HG02588 (cell line): ENCODE results near the gene PSMB1.
"Not testable (repeated sequence)": the region's sequence is repeated elsewhere in the genome, so short reads cannot be mapped to it uniquely, and the experiment has no call there.

Experiments
- ATAC-seq: cut with Tn5 transposase; IDR thresholded peaks from one replicate; pipeline ENCODE4 v1.9.1; 2021; ENCODE audit warnings: mild to moderate bottlenecking, moderate library complexity; ENCODE audit not compliant: unreplicated experiment

PSMB1 gene

DNA sequence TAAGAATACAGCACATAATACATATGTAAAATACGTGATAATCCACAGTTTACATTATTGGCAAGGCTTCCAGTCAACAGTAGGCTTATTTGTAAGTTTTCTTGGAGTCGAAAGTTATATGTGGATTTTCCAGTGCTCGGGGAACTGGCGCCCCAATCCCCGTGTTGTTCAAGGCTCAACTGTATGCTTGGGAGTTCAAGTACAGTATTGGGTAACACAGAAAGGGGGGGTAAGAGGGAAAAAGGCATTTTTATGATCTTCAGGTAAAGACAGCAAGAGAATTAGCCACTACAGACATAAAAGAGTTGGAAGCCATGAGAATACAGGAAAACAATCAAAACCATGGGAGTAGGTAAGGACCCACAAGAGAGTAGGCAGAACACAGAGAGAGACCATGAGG is 16.4 kb downstream of the PSMB1 start:
- no peak for ATAC-seq

DNA sequence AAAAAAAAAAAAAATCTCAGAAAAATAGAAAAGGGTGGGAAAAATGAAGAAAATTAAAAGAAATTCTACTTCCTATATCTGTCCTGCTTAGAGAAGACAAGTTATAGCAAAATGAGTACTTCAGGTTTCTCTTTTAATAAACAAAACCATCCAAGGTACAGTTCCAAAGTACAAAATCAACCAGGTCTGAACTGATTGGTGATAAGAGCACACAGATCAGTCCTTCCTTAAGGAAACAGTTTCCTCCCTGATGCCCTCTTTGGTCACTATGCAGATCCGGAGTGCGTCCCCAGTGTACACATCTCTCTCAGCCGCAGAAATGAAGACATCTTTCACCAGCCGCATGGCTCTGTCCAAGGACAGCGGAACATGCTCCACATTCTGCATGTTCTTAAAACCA is 18.1 kb downstream of the PSMB1 start:
- ATAC-seq, result no peak

DNA sequence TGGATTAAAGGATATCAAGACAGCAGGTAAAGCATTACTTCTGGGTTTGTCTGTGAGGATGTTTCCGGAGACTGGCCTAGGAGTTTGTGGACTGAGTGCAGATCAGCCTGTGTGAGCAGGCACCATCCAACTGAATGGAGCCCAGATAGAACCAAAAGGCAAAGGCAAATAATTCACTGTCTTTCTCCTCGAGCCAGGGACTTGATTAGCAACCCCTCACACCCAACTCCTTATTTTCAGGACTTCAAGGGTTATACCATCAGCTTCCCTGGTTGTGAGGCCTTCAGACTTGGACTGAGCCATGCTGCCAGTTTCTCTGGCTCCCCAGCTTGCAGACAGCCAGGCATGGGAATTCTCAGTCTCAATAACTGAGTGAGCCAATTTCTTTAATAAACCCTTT is 19.3 kb downstream of the PSMB1 start:
- ATAC-seq, result no peak

DNA sequence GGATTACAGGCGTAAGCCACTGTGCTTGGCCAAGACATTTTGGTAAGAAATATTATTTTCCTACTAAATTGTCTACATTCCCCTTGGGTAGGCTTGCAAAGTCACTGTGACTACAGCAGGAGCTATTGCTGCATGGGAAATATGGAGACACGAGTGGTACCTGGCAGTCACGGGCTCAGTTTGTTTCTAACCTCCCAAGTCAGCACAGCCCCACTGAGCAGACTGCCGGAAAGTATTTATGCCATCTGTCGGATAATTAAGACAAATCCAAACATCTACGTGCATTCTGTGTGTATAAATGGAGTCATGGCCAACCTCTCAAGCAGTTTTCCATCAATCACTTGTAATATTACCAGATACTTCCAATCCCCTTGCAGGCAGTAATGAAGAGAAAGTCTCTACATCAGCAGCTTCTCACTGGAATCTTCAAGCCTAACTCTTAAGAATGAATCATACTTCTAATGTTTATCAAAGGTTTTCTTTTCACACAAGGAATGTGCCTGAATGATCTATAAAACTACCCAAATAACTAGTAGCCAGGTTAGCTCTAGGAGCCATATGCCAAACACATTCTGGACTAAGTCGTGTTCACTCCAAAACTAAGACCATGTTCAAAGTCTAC is 20.1 kb downstream of the PSMB1 start:
- no peak for ATAC-seq

DNA sequence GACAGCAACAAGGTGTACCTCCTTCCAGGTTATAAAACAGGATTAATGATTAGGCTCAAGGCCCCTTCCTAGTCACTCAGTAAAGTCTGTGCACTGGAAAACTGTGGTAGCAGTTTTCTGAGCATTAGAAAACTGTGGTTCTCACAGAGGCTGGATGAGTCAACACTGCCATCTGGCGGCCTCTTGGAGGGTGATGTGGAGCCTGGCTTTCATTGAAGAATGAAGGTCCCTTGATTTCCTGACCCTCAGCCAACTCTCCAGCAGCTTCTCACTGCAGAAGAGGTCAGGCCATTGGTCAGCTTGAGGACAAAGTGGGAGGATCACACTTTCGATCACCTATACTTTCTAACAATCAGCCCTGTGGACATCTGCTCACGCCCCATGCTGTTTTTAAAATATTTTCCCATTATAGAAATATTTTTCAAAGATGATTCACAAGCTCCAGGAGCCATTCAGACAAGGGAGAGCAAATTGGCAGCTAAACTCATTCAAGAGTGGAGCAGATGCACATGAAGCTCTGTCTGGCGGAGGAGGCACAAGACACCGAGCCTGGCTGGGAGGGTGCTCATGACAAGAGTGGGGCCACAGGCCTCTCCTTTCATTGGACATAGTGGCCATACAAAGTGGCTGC is 23.2 kb downstream of the PSMB1 start:
- ATAC-seq, result peak; percentile 71

DNA sequence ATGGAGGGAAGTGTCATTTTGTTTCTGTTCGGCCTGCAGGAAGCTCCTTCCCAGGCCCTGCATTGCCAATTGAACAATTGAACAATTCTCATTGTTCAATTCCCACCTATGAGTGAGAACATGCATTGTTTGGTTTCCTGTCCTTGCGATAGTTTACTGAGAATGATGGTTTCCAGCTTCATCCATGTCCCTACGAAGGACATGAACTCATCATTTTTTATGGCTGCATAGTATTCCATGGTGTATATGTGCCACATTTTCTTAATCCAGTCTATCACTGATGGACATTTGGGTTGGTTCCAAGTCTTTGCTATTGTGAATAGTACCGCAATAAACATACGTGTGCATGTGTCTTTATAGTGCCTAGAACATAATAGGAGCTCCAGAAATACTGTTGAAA is 25.1 kb downstream of the PSMB1 start:
- ATAC-seq, result not testable (repeated sequence)

DNA sequence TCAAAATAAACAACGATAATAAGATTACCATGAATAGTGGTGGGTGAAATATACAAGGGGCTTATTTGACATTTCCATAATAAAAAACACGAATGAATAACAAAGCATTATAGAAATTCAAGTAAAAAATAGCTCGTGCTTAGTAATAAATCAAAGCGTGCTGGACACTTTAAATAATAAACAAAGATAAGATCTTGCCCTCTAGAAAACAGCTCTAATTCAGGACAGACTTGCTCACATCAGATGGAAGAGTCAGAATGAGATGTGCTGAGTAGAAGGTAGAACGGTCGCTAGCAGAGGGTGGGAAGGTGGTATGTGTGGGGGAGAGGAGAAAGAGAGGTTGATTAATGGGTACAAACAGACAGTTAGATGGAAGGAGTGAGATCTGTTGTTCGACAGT is 27.3 kb downstream of the PSMB1 start:
- no peak for ATAC-seq

DNA sequence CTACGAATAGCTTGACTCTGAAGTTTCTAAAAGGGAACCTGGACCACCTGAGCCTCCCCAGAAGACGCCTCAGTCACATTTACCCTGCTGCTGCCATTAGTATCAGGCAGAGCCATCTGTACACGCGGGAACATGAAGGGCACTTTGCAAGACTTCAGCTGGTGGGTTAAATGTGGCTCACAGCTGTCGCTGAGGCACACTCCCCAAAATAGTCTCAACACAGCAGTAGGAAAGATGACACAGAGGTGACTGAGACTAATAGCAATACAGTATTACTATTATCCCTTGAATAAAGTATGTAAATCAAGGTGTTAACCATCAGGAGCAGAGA is 29.0 kb downstream of the PSMB1 start:
- no peak for ATAC-seq

DNA sequence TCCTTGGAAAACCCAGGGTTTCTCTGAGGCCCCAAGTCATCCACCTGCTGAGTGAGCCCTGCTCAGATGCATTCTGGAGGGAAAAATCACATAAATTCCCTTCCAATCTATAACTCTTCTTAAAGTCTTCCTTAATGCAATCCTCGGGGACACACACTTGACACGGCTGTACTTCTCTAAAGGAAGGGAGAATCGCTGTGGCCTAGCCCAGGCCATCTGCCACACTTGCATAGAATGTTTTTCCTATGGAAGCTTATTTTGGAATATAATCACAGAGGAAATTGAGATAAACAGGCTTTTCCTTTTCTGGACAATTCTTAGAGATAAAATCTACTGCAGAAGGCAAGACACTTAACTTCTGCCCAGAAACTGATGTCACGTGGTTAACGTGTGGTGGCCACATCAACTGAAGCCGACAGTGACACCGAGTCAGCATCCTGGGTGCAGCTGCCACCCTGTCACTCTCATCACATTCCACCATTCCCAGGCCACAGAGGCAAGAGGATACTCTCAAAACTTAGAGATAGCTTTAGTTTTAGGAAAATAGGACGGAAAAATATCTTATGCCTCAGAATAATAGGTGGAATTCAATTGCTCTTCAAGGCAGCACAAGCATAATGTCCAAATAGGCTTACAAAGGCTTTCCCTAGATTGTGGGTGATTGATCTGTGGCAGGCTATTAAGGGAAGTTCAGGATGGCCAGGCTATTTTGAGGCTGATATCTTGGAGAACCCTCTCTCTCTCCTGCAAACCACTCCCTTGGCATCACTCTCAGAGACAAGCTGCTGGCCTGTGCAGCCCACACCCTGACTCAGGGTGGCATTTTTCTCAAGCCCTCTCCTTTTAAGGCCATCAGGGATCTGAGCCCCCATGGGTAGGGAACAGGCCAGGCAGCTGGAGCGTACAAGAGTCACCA is 29.6 kb downstream of the PSMB1 start:
- no peak for ATAC-seq

DNA sequence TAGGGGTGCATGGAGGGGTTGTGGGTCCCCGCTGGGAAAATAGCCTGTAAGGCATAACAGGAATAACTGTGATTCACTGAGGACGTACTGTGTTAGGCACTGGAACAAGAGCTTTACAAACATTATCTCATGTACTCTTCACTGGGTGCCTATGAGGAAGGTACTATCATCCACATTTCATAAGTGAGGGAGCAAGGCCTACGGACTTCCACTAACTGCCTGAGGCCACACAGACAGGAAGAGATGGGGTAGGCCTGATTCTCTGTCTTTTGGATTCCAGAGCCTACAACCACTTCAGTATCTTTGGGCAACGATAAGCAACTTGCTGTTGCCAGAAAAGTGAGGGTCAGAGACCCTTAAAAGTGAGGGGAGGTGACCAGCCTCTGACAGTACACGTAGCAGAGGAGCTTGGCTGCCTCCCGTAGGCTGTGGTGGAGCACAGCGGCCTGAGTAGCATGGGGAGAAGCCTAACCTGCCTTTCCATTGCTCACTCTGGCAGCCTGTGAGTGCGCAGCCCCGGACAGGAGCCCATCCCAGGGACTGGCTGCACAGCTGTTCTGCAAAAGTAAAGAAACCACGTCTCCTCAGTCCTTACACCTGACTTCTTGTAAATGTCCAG is 30.4 kb downstream of the PSMB1 start:
- no peak for ATAC-seq

DNA sequence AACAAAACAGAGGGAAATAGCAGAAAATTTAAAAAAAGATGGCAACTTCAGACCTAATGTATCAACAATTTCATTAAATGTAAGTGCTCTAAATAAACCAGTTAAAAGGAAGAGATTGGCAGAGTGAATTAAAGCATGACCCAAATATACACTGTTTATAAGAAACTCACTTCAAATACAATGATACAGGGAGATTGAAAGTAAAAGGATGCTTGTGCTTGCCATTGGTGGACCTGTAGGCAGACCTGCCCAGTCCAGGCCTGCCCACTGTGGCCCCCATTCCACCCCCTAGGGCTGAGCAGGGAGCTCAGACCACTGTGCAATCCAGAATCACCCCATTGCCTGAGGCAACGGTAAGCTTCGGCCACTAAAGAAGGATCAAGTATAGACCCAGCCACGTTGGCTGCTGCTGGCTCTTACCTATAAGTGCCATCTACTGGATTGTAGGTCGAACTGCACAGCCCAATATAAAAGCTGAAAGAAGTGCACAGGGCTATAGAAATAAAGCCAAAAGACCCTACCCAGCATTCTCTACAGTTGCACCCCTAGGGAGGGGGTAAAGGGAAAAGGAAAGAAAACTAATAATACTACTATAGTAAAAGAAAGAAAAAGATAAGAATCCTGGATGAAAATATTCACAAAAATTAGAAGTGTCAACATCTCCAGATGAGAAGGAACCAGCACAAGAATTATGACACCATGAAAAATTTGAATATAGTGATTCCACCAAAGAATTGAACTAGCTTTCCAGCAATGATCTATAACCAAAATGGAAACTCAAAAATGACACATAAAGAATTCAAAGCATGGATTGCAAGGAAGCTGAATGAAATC is 36.1 kb downstream of the PSMB1 start:
- ATAC-seq, result peak; percentile 84

DNA sequence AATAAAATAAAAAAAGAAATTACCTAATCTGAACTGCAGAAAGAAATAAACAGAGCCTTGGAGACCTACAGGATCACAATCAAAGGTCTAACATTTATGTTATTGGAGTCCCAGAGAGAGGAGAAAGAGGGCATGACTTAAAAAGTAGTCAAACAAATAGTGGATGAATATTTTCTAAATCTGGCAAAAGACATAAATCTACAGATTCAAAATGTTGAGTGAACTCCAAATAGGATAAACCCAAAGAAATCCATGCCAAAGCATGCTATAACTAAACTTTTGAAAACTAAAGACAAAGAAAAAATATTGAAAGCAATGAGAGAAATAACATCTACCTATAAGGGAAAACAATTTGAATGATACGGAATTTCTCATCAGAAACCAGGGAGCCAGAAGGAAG is 38.2 kb downstream of the PSMB1 start:
- ATAC-seq, result no peak

DNA sequence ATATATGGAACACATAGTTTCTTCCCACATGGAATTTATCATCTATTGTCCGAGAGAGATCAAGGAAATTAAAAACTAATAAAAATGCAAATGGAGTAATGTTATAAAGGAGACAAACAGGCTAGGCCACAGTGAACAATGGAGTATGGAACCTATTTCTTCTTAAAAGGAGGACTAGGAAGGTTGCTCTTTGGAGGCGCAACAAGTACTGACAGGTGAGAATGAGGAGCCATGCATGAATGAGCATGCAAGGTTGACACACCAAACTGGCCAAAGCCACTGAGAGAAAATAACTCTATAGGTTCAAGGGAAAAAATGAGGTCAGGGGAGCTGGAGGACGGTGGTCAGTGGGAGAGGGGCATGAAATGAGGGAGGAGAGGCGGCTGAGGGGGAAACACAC is 40.9 kb downstream of the PSMB1 start:
- ATAC-seq, result no peak

DNA sequence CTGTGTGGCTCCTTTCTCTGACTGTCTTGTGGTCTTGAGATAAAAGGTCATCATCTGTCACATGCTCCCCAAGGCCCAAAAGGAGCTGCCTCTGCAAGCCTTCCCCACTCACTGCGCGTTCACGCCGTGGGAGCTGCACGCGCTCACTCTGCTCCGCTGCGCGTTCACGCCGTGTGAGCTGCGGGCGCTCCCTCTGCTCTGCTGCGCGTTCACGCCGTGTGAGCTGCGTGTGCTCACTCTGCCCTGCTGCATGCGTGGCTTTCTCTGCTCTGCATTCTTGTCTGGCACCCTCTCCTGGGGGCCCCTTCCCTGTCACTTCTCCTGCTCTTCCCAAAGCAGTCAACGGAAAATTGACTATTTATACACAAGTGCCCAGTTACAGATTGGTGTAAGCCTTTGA is 42.5 kb downstream of the PSMB1 start:
- no peak for ATAC-seq

DNA sequence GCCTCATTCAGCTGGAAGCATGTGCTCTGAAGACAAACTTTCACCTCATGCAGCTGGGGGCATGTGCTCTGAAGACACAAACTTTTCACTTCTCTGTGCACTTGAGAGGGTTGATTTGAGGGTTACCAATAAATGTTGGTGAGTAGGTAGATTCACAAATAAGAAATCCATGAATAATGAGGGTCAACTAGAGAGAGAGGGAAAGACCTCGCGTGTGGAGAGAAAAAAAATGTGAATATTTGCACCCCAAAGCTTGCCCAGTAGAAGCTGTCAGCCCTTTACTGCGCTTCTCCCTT is 43.4 kb downstream of the PSMB1 start:
- no peak for ATAC-seq

DNA sequence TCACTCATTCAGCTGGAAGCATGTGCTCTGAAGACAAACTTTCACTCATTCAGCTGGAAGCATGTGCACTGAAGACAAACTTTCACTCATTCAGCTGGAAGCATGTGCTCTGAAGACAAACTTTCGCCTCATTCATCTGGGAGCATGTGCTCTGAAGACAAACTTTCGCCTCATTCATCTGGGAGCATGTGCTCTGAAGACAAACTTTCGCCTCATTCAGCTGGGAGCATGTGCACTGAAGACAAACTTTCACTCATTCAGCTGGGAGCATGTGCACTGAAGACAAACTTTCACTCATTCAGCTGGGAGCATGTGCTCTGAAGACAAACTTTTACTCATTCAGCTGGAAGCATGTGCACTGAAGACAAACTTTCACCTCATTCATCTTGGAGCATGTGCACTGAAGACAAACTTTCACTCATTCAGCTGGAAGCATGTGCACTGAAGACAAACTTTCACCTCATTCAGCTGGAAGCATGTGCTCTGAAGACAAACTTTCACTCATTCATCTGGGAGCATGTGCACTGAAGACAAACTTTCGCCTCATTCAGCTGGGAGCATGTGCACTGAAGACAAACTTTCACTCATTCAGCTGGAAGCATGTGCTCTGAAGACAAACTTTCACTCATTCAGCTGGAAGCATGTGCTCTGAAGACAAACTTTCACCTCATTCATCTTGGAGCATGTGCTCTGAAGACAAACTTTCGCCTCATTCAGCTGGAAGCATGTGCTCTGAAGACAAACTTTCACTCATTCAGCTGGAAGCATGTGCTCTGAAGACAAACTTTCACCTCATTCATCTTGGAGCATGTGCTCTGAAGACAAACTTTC is 44.0 kb downstream of the PSMB1 start:
- ATAC-seq, result not testable (repeated sequence)

DNA sequence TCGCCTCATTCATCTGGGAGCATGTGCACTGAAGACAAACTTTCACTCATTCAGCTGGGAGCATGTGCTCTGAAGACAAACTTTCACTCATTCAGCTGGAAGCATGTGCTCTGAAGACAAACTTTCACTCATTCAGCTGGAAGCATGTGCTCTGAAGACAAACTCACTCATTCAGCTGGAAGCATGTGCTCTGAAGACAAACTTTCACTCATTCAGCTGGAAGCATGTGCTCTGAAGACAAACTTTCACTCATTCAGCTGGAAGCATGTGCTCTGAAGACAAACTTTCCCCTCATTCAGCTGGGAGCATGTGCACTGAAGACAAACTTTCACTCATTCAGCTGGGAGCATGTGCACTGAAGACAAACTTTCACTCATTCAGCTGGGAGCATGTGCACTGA is 44.8 kb downstream of the PSMB1 start:
- not testable (repeated sequence) for ATAC-seq

DNA sequence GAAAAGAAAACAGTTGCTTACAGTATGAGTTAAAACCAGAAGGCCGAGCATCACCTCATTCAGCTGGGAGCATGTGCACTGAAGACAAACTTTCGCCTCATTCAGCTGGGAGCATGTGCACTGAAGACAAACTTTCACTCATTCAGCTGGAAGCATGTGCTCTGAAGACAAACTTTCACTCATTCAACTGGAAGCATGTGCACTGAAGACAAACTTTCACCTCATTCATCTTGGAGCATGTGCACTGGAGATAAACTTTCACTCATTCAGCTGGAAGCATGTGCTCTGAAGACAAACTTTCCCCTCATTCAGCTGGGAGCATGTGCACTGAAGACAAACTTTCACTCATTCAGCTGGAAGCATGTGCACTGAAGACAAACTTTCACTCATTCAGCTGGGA is 45.4 kb downstream of the PSMB1 start:
- not testable (repeated sequence) for ATAC-seq

DNA sequence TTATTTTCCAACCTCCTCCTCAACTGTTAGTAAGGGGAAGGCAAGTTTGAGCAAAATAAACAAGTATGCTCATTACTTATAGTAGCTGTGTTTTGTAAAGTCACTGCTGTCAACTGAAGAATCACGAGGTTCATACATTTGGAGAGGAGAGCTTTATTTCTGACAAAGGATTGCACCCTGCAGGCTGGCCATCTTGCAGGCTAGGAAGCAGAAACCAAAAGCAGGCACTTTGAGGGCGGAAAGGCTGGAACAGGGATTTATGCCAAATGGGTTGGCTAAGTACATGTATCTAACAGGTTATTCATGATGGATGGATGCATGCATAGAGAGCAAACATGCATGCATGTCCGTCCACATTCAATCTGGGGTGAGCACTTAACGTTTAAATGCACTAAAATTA is 46.7 kb downstream of the PSMB1 start:
- ATAC-seq, result no peak

DNA sequence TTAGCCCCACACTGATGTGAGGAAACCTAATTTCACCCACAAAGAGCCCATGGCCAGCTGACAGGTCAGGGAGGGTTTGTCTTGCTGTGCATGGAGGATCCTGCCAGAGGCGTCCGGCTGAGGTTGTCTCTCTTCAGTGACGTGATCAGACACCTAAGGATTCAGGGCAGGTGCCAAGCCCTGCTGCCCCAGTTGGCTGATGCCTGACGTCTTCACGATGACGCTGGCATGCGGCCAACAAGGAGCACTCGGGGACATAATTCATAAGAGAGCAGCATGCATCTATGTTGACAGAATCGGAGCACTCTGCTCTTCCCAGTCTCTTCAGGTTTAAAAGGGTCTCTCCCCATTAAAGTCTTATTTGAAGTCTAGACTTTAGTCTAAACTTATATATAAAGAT is 47.8 kb downstream of the PSMB1 start:
- ATAC-seq, result no peak
